ENCODE results near the gene MALAT1. TPM values are rescaled to one million over a fixed set of nuclear protein-coding genes. Genes with fewer than 3 reads are reported as not detected.
A peak's percentile ranks its signal among the peaks of the same experiment; 100 is the strongest.

MALAT1 gene
- total and polyA plus RNA-seq, 2 experiments from 2014 or later, result 2,206 to 6,020 TPM

- TF ChIP-seq ZNF462 (CRISPR knock-in tag; IDR thresholded peaks at IDR 0.05) (no peak), EZH2 (IDR thresholded peaks at IDR 0.05; ENCODE audit: low read depth, unreplicated experiment) (no peak), ZNF331 (CRISPR knock-in tag; IDR thresholded peaks at IDR 0.05; ENCODE audit: low read depth) (no peak), CREB1 (CRISPR knock-in tag; IDR thresholded peaks at IDR 0.05; ENCODE audit: low read depth) (no peak), JUNB (IDR thresholded peaks at IDR 0.05; ENCODE audit: unreplicated experiment) (no peak), EZH2phosphoT487 (IDR thresholded peaks at IDR 0.05; ENCODE audit: unreplicated experiment) (no peak)
Measured at GRCh38 chr11:65554057-65554818, 55.4 kb downstream of the MALAT1 start (continued).

- ATAC-seq (no peak), DNase-seq (ENCODE audit: low spot score) (no peak)
- no peak for TF ChIP-seq POLR2AphosphoS5 (IDR thresholded peaks at IDR 0.05; ENCODE audit: low read depth)
- no peak for TF ChIP-seq STAT1 (IDR thresholded peaks at IDR 0.05; ENCODE audit: unreplicated experiment)
- Histone ChIP-seq H4K20me1 (replicated peaks; ENCODE audit: insufficient read depth) (no peaks in the 10 kb centered on the region; the same call in 1 of the 2 replicates), H3K4me3 (no peak overlapping the region), H3K27ac (ENCODE audit: low read depth) (no peak overlapping the region), H3K27me3 (ENCODE audit: insufficient read depth) (peaks cover 66% of the 10 kb centered on the region), H3K36me3 (ENCODE audit: insufficient read depth) (no peaks in the 10 kb centered on the region), H2AFZ (no peak overlapping the region), H3K9me2 (ENCODE audit: insufficient read depth) (no peaks in the 10 kb centered on the region), H3F3A (replicated peaks; ENCODE audit: low read depth) (peaks cover 29% of the 10 kb centered on the region; the same call in 1 of the 2 replicates), H3K4me1 (ENCODE audit: insufficient read depth) (peaks cover 38% of the 10 kb centered on the region; the same call in 1 of the 2 replicates), H3K4me2 (peak overlapping the region; percentile 90; the same call in 1 of the 2 replicates), H3K79me2 (replicated peaks; ENCODE audit: insufficient read depth) (no peaks in the 10 kb centered on the region)
- Mint-ChIP-seq H3K9me3 (no peaks in the 10 kb centered on the region), H3K36me3 (ENCODE audit: low read depth) (no peaks in the 10 kb centered on the region; the same call in 2 of the 3 replicates), H3K4me3 (no peak overlapping the region; the same call in 2 of the 3 replicates), H3K4me1 (peaks cover 57% of the 10 kb centered on the region), H3K27ac (no peak overlapping the region), H3K27me3 (ENCODE audit: insufficient read depth, low read depth, poor library complexity) (peaks cover 39% of the 10 kb centered on the region)
Measured at GRCh38 chr11:65554842-65555430, 56.1 kb downstream of the MALAT1 start.

Data from GM23338 (cell line).